Panc1 (cell line): ENCODE measurements around the gene PEX10. TPM values are rescaled to one million over a fixed set of nuclear protein-coding genes. Genes with fewer than 3 reads are reported as not detected.

Experiments used
- ATAC-seq: fragments of 200-7000 bp; cut with Tn5 transposase; 2 replicates; pipeline ENCODE4 v1.9.1; 2020; ENCODE audit warnings: mild to moderate bottlenecking, moderate library complexity
- BruUV-seq: library from RNA; stranded (reverse); fragments of 400-500 nt; replicated peaks from 2 replicates; lab custom pipeline; 2021; lab: Mats Ljungman, UMichigan
- CTCF ChIA-PET: fragments of 300-600 bp; sonication (Branson Sonifier 250); formaldehyde crosslinking; loops from one replicate; lab custom pipeline; 2022; ENCODE audit warnings: antibody characterized with exemption; lab: Charles Lee
- POLR2A ChIA-PET: fragments of 300-600 bp; sonication (Branson Sonifier 250); formaldehyde crosslinking; loops from one replicate; lab custom pipeline; 2022; ENCODE audit warnings: antibody characterized with exemption; lab: Charles Lee
- DNase-seq: peaks from one replicate; pipeline ENCODE4 v3.0.0-alpha.2; 2010; ENCODE audit warnings: low read depth, low spot score
- H3K27ac ChIP-seq: 2 replicates; pipeline ENCODE4 v1.5.1; 2011; ENCODE audit warnings: mild to moderate bottlenecking, low read length, inconsistent platforms
- H3K27me3 ChIP-seq: fragments of 200-500 bp; sonication (Bioruptor generic); 2 replicates; pipeline ENCODE4 v1.6.0; 2014; ENCODE audit warnings: low read length, inconsistent platforms; ENCODE audit not compliant: control insufficient read depth, insufficient read depth
- H3K36me3 ChIP-seq: fragments of 200-500 bp; sonication (Bioruptor generic); 2 replicates; pipeline ENCODE4 v1.5.1; 2014; ENCODE audit warnings: inconsistent platforms, mild to moderate bottlenecking, low read length, moderate library complexity; ENCODE audit not compliant: control insufficient read depth, insufficient read depth
- H3K4me1 ChIP-seq: 2 replicates; pipeline ENCODE4 v1.5.1; 2011; ENCODE audit warnings: inconsistent platforms, mild to moderate bottlenecking, low read length, moderate library complexity; ENCODE audit not compliant: control insufficient read depth, insufficient read depth
- H3K4me3 ChIP-seq, 2 experiments: 2 replicates each; pipeline ENCODE4 v1.5.1; 2011 to 2012; ENCODE audit warnings: low read depth in 2 of 2, low read length in 2 of 2, mild to moderate bottlenecking in 2 of 2, inconsistent platforms in 1 of 2, moderate library complexity in 1 of 2
- H3K9me3 ChIP-seq: fragments of 200-500 bp; sonication (Bioruptor generic); 2 replicates; pipeline ENCODE4 v1.5.1; 2014; ENCODE audit warnings: low read depth, mild to moderate bottlenecking, inconsistent platforms, low read length, moderate library complexity; ENCODE audit not compliant: control insufficient read depth, insufficient read depth
- CTCF ChIP-seq: fragments of 450-650 bp; IDR thresholded peaks from 2 replicates; pipeline ENCODE4 v1.5.1; 2017; ENCODE audit warnings: mild to moderate bottlenecking
- POLR2AphosphoS5 ChIP-seq: IDR thresholded peaks from 2 replicates; pipeline ENCODE4 v1.6.1; 2012; ENCODE audit warnings: mild to moderate bottlenecking, low read depth, low read length, moderate library complexity
- REST ChIP-seq, 2 experiments: IDR thresholded peaks; 2 replicates each; pipeline ENCODE4 v1.6.1; 2011 to 2012; ENCODE audit warnings: low read depth in 2 of 2, control low read depth in 1 of 2, low read length in 1 of 2, mild to moderate bottlenecking in 1 of 2, moderate library complexity in 1 of 2; ENCODE audit not compliant: insufficient read depth in 1 of 2
- SIN3A ChIP-seq: IDR thresholded peaks from 2 replicates; pipeline ENCODE4 v1.6.1; 2012; ENCODE audit warnings: low read depth, mild to moderate bottlenecking, low read length, moderate library complexity, borderline replicate concordance; ENCODE audit not compliant: insufficient read depth
- TCF7L2 ChIP-seq: IDR thresholded peaks from 2 replicates; pipeline ENCODE4 v1.6.1; 2011; ENCODE audit warnings: mild to moderate bottlenecking, low read depth, low read length, inconsistent platforms
- in situ Hi-C: cut with HindIII; loops from 2 replicates; pipeline ENCODE4 v1.10.0; 2016; ENCODE audit warnings: low sequenced_read_pairs, low pct_unique_long_range_greater_than_20kb
- intact Hi-C: fragments of 100-400 bp; cut with micrococcal nuclease; formaldehyde crosslinking; loops from one replicate; pipeline ENCODE4 v1.10.0; 2022; ENCODE audit not compliant: unreplicated experiment
- total RNA-seq: library from RNA; stranded (reverse); gene quantifications from one replicate; pipeline ENCODE4 v1.2.1, GENCODE V29; 2021; ENCODE audit not compliant: unreplicated experiment

PEX10 gene
- total RNA-seq, 1 experiment from 2014 or later = 49.8 TPM

GRCh38 chr1:2391931-2392509 lies 20.3 kb downstream of the PEX10 start:
- H3K4me3 ChIP-seq = peak overlapping the region; percentile 69 to 99
- intact Hi-C loops (no loop called here), in situ Hi-C loops (loop anchor here (10.0 kb wide), 1 partner anchor 197 kb away; the partner anchor contains the start of gene FAAP20)
- ATAC-seq (peak; percentile 52), DNase-seq (no peak)
- peak overlapping the region; percentile 94 for H3K27ac ChIP-seq
- BruUV-seq = no TSS peak
- no peak for TF ChIP-seq TCF7L2
- no peak for TF ChIP-seq REST (IDR thresholded peaks at IDR 0.05; ENCODE audit: insufficient read depth in 1 of 2, low read depth in 2 of 2, low read length in 1 of 2)
- no peak for TF ChIP-seq POLR2AphosphoS5
- no peak for TF ChIP-seq CTCF
- no peak for TF ChIP-seq SIN3A
- H3K36me3 ChIP-seq = peaks cover 6% of the 10 kb centered on the region; the same call in 1 of the 2 replicates
- CTCF ChIA-PET = interaction anchor here (0.6 to 1.4 kb wide), 4 partner anchors 11 to 197 kb away, joined by 3 to 6 read pairs (median 4); partner anchors contain the start of gene FAAP20
- H3K4me1 ChIP-seq = peaks cover 26% of the 10 kb centered on the region
- no peaks in the 10 kb centered on the region for H3K9me3 ChIP-seq
- no peaks in the 10 kb centered on the region for H3K27me3 ChIP-seq
- POLR2A ChIA-PET = interaction anchor here (0.6 to 1.1 kb wide), 3 partner anchors 15 to 172 kb away, joined by 3 to 6 read pairs (median 3); no protein-coding TSS in a partner anchor

- ChIA-PET POLR2A (interaction anchor here (0.5 to 0.6 kb wide), 3 partner anchors 76 to 194 kb away, joined by 3 to 6 read pairs (median 5); no protein-coding TSS in a partner anchor), CTCF (interaction anchor here (0.6 to 1.4 kb wide), 4 partner anchors 10 to 196 kb away, joined by 3 to 6 read pairs (median 4); partner anchors contain the start of gene FAAP20)
- intact Hi-C loops (no loop called here), in situ Hi-C loops (loop anchor here (10.0 kb wide), 1 partner anchor 196 kb away; the partner anchor contains the start of gene FAAP20)
- H3K27me3 ChIP-seq = no peaks in the 10 kb centered on the region
- peaks cover 26% of the 10 kb centered on the region for H3K4me1 ChIP-seq
- H3K4me3 ChIP-seq = peak within 1 kb of the TSS; percentile 69 to 99
- peaks cover 6% of the 10 kb centered on the region; the same call in 1 of the 2 replicates for H3K36me3 ChIP-seq
- H3K27ac ChIP-seq = peak within 1 kb of the TSS; percentile 94
- no peak for TF ChIP-seq CTCF
- no peak; the same call in 1 of the 2 replicates for TF ChIP-seq TCF7L2
- 0 out of 4 replicates have a peak, but pooled peaks of 1 of the 2 experiments have one; percentile 14 for TF ChIP-seq REST (IDR thresholded peaks at IDR 0.05; ENCODE audit: insufficient read depth in 1 of 2, low read depth in 2 of 2, low read length in 1 of 2)
- TF ChIP-seq POLR2AphosphoS5 = peak; percentile 74
- peak; percentile 80; the same call in 1 of the 2 replicates for TF ChIP-seq SIN3A
- DNase-seq (peak; percentile 93), ATAC-seq (peak; percentile 98)
- BruUV-seq = no TSS peak
- H3K9me3 ChIP-seq = no peaks in the 10 kb centered on the region
Measured at GRCh38 chr1:2391041-2391930, 21.1 kb downstream of the PEX10 start, which contains the start of the genes MORN1 and RER1. Gene MORN1, minus strand, starts transcription at chr1:2391554. Its CDS starts 21 bp downstream, at chr1:2391533. Gene RER1, plus strand, starts transcription at chr1:2391841. Its CDS starts 3,950 bp downstream, at chr1:2395791.
